ENCODE measurements around the gene CNPY1. TPM values are rescaled to one million over a fixed set of nuclear protein-coding genes. Genes with fewer than 3 reads are reported as not detected.
A peak's percentile ranks its signal among the peaks of the same experiment; 100 is the strongest.

Gene CNPY1
- total and polyA plus RNA-seq, 2 of the 8 experiments (the other 6 are each of a cell fraction or from before 2014, with no cell fraction given): not detected

DNA sequence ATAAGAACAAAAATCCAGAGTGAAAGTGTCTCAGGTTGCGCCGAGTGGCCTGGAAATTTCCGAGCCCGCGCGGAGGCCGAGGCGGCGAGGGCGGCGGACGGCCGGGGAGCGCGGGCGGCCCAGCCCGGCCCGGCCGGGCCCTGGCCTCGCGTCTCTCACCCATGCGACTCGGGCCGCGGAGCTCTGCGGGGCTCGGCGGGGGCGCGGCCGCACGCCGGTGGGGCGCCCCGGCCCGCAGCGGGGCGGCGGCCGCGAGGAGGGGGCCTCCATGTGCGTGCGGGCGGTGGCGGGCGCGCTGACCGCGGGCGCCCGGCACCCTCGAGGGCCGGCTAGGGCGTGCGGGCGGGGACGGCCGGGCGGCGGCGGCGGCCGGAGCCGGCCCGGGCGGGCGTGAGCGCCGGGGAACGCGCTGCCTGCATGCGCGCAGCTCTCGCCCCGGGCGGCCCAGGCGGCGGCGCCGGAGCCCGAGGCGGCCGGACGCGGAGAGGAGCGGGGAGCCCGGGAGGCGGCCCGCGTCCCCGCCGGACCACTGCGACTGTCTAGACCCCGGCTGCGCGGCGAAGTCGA, 88.7 kb downstream of the CNPY1 start:
- Histone ChIP-seq H2BK120ac (replicated peaks; ENCODE audit: low read depth, low read length) (no peak overlapping the region), H3K23me2 (ENCODE audit: low read depth, low read length) (no peaks in the 10 kb centered on the region; the same call in 1 of the 2 replicates), H3K4me3 (ENCODE audit: extremely low read depth in 1 of 4, insufficient read depth in 2 of 4, low read depth in 3 of 4, low read length in 4 of 4) (peak overlapping the region in 1 of 4 experiments; percentile 45; a peak in 2 of 8 replicates), H2AFZ (ENCODE audit: low read length) (no peak overlapping the region), H3K23ac (ENCODE audit: insufficient read length) (no peak overlapping the region), H3K4ac (replicated peaks; ENCODE audit: insufficient read length, low read depth, low read length) (no peak overlapping the region), H3K27me3 (replicated peaks in 1 of 4; ENCODE audit: control insufficient read depth in 3 of 4, extremely low read depth in 1 of 4, insufficient read depth in 3 of 4, low read length in 3 of 4) (peaks cover 98 to 100% (median 99%) of the 10 kb centered on the region in 4 experiments), H3K27ac (ENCODE audit: low read depth, low read length) (no peak overlapping the region), H2BK12ac (ENCODE audit: low read depth, low read length) (no peak overlapping the region), H3K4me2 (ENCODE audit: insufficient read depth in 1 of 2, low read depth in 2 of 2, low read length in 2 of 2) (peak overlapping the region; percentile 28 to 47; a peak in 3 of 4 replicates), H2AK5ac (ENCODE audit: low read depth, low read length) (no peak overlapping the region), H4K20me1 (replicated peaks in 1 of 2; ENCODE audit: control insufficient read depth in 1 of 2, insufficient read depth in 2 of 2, low read length in 2 of 2) (peaks cover 47 to 60% of the 10 kb centered on the region in 2 experiments), H3K4me1 (replicated peaks in 1 of 4; ENCODE audit: control insufficient read depth in 3 of 4, insufficient read depth in 4 of 4, low read length in 3 of 4) (peaks cover 0 to 16% (median 8%) of the 10 kb centered on the region in 4 experiments; a peak in 5 of 7 replicates), H4K8ac (ENCODE audit: extremely low read depth, insufficient read depth, low read length) (0 out of 2 replicates have a peak overlapping the region, but pooled peaks have one; percentile 40), H3K79me1 (ENCODE audit: low read depth, low read length) (no peaks in the 10 kb centered on the region), H3K79me2 (ENCODE audit: control insufficient read depth in 1 of 2, insufficient read depth in 2 of 2, low read length in 2 of 2) (no peaks in the 10 kb centered on the region), H3K9me3 (ENCODE audit: insufficient read depth in 2 of 2, low read depth in 1 of 2, low read length in 1 of 2) (no peaks in the 10 kb centered on the region; a peak in 1 of 4 replicates), H3K14ac (ENCODE audit: insufficient read length) (no peak overlapping the region), H3K18ac (ENCODE audit: extremely low read depth, low read length) (no peak overlapping the region), H2BK15ac (ENCODE audit: low read length) (no peak overlapping the region), H2BK20ac (ENCODE audit: low read length) (no peak overlapping the region), H3K9ac (replicated peaks in 1 of 4; ENCODE audit: extremely low read depth in 1 of 4, low read depth in 3 of 4, low read length in 3 of 4) (no peak overlapping the region), H4K91ac (replicated peaks; ENCODE audit: insufficient read length, low read length) (no peak overlapping the region), H4K5ac (ENCODE audit: insufficient read length, low read depth, low read length) (no peak overlapping the region), H3K36me3 (ENCODE audit: control insufficient read depth in 2 of 4, insufficient read depth in 4 of 4, low read length in 3 of 4) (peaks cover 0 to 16% (median 0%) of the 10 kb centered on the region in 4 experiments; a peak in 1 of 8 replicates), H2BK5ac (ENCODE audit: low read depth, low read length) (no peak overlapping the region), H3K56ac (replicated peaks; ENCODE audit: insufficient read length, low read depth, low read length) (no peak overlapping the region)
- no peak for TF ChIP-seq CTBP2 (IDR thresholded peaks at IDR 0.05; ENCODE audit: borderline replicate concordance, insufficient read depth, insufficient read length, low read length)
- TF ChIP-seq NRF1 (IDR thresholded peaks at IDR 0.05; ENCODE audit: low read depth, low read length): no peak
- no peak for TF ChIP-seq HDAC2 (IDR thresholded peaks at IDR 0.05; ENCODE audit: borderline replicate concordance in 1 of 2, low read depth in 2 of 2, low read length in 2 of 2)
- TF ChIP-seq SAP30 (IDR thresholded peaks at IDR 0.05; ENCODE audit: insufficient read depth, insufficient replicate concordance, low read length): no peak
- TF ChIP-seq KDM1A (IDR thresholded peaks at IDR 0.05; ENCODE audit: borderline replicate concordance, low read length): no peak
- TF ChIP-seq RAD21 (IDR thresholded peaks at IDR 0.05 in 1 of 2, conservative IDR thresholded peaks at IDR 0.05 in 1 of 2; ENCODE audit: low read depth in 2 of 2, low read length in 2 of 2): no peak
- FAIRE-seq (no peak), DNase-seq (ENCODE audit: low read depth in 1 of 2, low spot score in 2 of 2) (no peak)
- ChIA-PET POLR2A (ENCODE audit: partially characterized antibody) (interaction anchor here (1.8 kb wide), 1 partner anchor 86 kb away, joined by 6 read pairs; no protein-coding TSS in a partner anchor), CTCF (ENCODE audit: partially characterized antibody) (no interaction called here)
- 5% methylated on average over 30 of the region's 98 CpGs; no CpG with 5 or more reads in 1 of the 2 experiments for WGBS, 2 experiments (ENCODE audit: extremely low coverage in 1 of 2, insufficient coverage in 1 of 2, insufficient read length in 1 of 2, insufficient replicate concordance in 2 of 2, low coverage in 1 of 2, low lambda C conversion rate in 2 of 2, missing lambda C conversion rate in 1 of 2)

Measured in H1 (cell line).